Left lung (tissue), 10 donors: ENCODE measurements around the gene FAM171A2. TPM values are rescaled to one million over a fixed set of nuclear protein-coding genes. Genes with fewer than 3 reads are reported as not detected.

ENCODE experiments used
- ATAC-seq: fragments of 200-7000 bp; cut with Tn5 transposase; one replicate; pipeline ENCODE4 v1.9.1; 2020; ENCODE audit warnings: moderate library complexity
- DNase-seq, 4 donors: peaks; one replicate each; pipeline ENCODE4 v3.0.0-alpha.2; 2013 to 2020
- H3K27ac ChIP-seq, 2 donors: fragments of 200-600 bp; sonication (generic) in 1 of 2; one replicate each; pipeline versions ENCODE4 v1.5.0 to v1.8.0; 2020 to 2021
- H3K27me3 ChIP-seq, 2 donors: fragments of 200-600 bp; sonication (generic) in 1 of 2; one replicate each; pipeline versions ENCODE4 v1.5.0 to v1.8.0; 2020 to 2021
- H3K36me3 ChIP-seq, 2 donors: fragments of 200-600 bp; sonication (generic) in 1 of 2; one replicate each; pipeline versions ENCODE4 v1.5.0 to v1.8.0; 2020 to 2021
- H3K4me1 ChIP-seq, 2 donors: fragments of 200-600 bp; one replicate each; pipeline ENCODE4 v1.8.0; 2021
- H3K4me3 ChIP-seq, 2 donors: fragments of 200-600 bp; sonication (generic) in 1 of 2; one replicate each; pipeline versions ENCODE4 v1.5.0 to v1.8.0; 2020 to 2021; ENCODE audit warnings: mild to moderate bottlenecking in 1 of 2
- H3K9me3 ChIP-seq, 2 donors: fragments of 200-600 bp; sonication (generic) in 1 of 2; one replicate each; pipeline versions ENCODE4 v1.5.0 to v1.8.0; 2020 to 2021
- CTCF ChIP-seq, 2 donors: fragments of 200-600 bp; sonication (generic) in 1 of 2; IDR thresholded peaks; one replicate each; pipeline versions ENCODE4 v1.5.0 to v1.8.0; 2021; ENCODE audit warnings: antibody characterized with exemption in 2 of 2
- intact Hi-C, 2 donors: fragments of 100-400 bp; cut with DNase I; formaldehyde crosslinking; loops; one replicate each; pipeline versions ENCODE4 v1.11.2 to v1.14.2; 2022
- polyA plus RNA-seq, 6 donors: library from polyadenylated mRNA; unstranded; fragments of 120-200 nt; gene quantifications; one replicate each; pipeline ENCODE4 v1.2.1, GENCODE V29; 2013; ENCODE audit not compliant: insufficient read length in 6 of 6
- total RNA-seq, 2 donors: library from RNA; stranded (reverse); fragmentation: NEBNext Ultra II Directional; extraction: Animal tissue kit (Norgen Biotek cat#: 25700); gene quantifications; one replicate each; pipeline ENCODE4 v1.2.1, GENCODE V29; 2021
- donor health status: DM: no; HTN: yes; CAD: no.
- donor health status: DM: no; HTN: no; CAD: no.

The FAM171A2 gene
- total and polyA plus RNA-seq, 8 donors = 1.4 to 34.0 (median 29.4) TPM

- DNase-seq = no peak
- Histone ChIP-seq H3K4me1 (peaks cover 11 to 33% of the 10 kb centered on the region in 2 donors), H3K27me3 (peaks cover 33 to 79% of the 10 kb centered on the region in 2 donors), H3K27ac (no peak overlapping the region), H3K36me3 (no peaks in the 10 kb centered on the region), H3K4me3 (no peak overlapping the region), H3K9me3 (no peaks in the 10 kb centered on the region)
- TF ChIP-seq CTCF (IDR thresholded peaks at IDR 0.05) = no peak
- no peak for ATAC-seq
- intact Hi-C loops = no loop called here
These were observed 51.1 kb downstream of the FAM171A2 start for GRCh38 chr17:44312396-44313104.

GRCh38 chr17:44311562-44312181 lies 52.0 kb downstream of the FAM171A2 start:
- no peaks in the 10 kb centered on the region for H3K36me3 ChIP-seq
- intact Hi-C loops = no loop called here
- H3K27ac ChIP-seq = no peak overlapping the region
- no peaks in the 10 kb centered on the region for H3K9me3 ChIP-seq
- no peak for TF ChIP-seq CTCF (IDR thresholded peaks at IDR 0.05)
- no peak overlapping the region for H3K4me3 ChIP-seq
- ATAC-seq = no peak
- H3K27me3 ChIP-seq = peaks cover 25 to 79% of the 10 kb centered on the region in 2 donors
- H3K4me1 ChIP-seq = peaks cover 11 to 33% of the 10 kb centered on the region in 2 donors
- DNase-seq = no peak

GRCh38 chr17:44310609-44311376 lies 52.9 kb downstream of the FAM171A2 start:
- intact Hi-C loops = no loop called here
- Histone ChIP-seq H3K4me3 (no peak overlapping the region), H3K27ac (no peak overlapping the region), H3K9me3 (no peaks in the 10 kb centered on the region), H3K36me3 (no peaks in the 10 kb centered on the region), H3K4me1 (peaks cover 11 to 29% of the 10 kb centered on the region in 2 donors), H3K27me3 (peaks cover 16 to 79% of the 10 kb centered on the region in 2 donors)
- DNase-seq (no peak), ATAC-seq (no peak)
- TF ChIP-seq CTCF (IDR thresholded peaks at IDR 0.05) = no peak

GRCh38 chr17:44310188-44310587 lies 53.5 kb downstream of the FAM171A2 start:
- no peak overlapping the region for H3K27ac ChIP-seq
- no peak for ATAC-seq
- intact Hi-C loops = no loop called here
- no peaks in the 10 kb centered on the region for H3K36me3 ChIP-seq
- no peaks in the 10 kb centered on the region for H3K9me3 ChIP-seq
- no peak for TF ChIP-seq CTCF (IDR thresholded peaks at IDR 0.05)
- peaks cover 11 to 23% of the 10 kb centered on the region in 2 donors for H3K4me1 ChIP-seq
- H3K4me3 ChIP-seq = no peak overlapping the region
- peaks cover 11 to 79% of the 10 kb centered on the region in 2 donors for H3K27me3 ChIP-seq
- DNase-seq = no peak

- DNase-seq (no peak), ATAC-seq (no peak)
- Histone ChIP-seq H3K36me3 (no peaks in the 10 kb centered on the region), H3K4me3 (no peak overlapping the region), H3K4me1 (peaks cover 8 to 16% of the 10 kb centered on the region in 2 donors), H3K9me3 (no peaks in the 10 kb centered on the region), H3K27me3 (peaks cover 4 to 79% of the 10 kb centered on the region in 2 donors), H3K27ac (no peak overlapping the region)
- TF ChIP-seq CTCF (IDR thresholded peaks at IDR 0.05) = no peak
- intact Hi-C loops = no loop called here
These were observed 54.2 kb downstream of the FAM171A2 start for GRCh38 chr17:44309472-44309871.
